Measurements from ENCODE around the gene PANK2. TPM values are rescaled to one million over a fixed set of nuclear protein-coding genes. Genes with fewer than 3 reads are reported as not detected.

Gene PANK2
- total RNA-seq, 4 donors from 2014 or later: 58.2 to 79.7 (median 64.2) TPM

GRCh38 chr20:3911956-3912355 is 22.8 kb downstream of the PANK2 start:
- H3K4me1 ChIP-seq: peaks cover 0 to 38% (median 12%) of the 10 kb centered on the region in 4 donors
- H3K4me3 ChIP-seq: no peak overlapping the region
- H3K36me3 ChIP-seq: peaks cover 0 to 80% (median 2%) of the 10 kb centered on the region in 3 donors
- 81 to 84% methylated on average over 2 of the region's 2 CpGs for WGBS, 2 donors
- no peaks in the 10 kb centered on the region for H3K27me3 ChIP-seq
- TF ChIP-seq CTCF (IDR thresholded peaks at IDR 0.05): no peak
- no peak for DNase-seq (ENCODE audit: low spot score in 2 of 2)
- H3K27ac ChIP-seq: no peak overlapping the region
- no peaks in the 10 kb centered on the region for H3K9me3 ChIP-seq

GRCh38 chr20:3914446-3914845 is 25.3 kb downstream of the PANK2 start:
- peaks cover 0 to 24% (median 6%) of the 10 kb centered on the region in 4 donors for H3K4me1 ChIP-seq
- peaks cover 0 to 72% (median 2%) of the 10 kb centered on the region in 3 donors for H3K36me3 ChIP-seq
- WGBS, 2 donors: 97 to 100% methylated on average over 2 of the region's 2 CpGs
- no peaks in the 10 kb centered on the region for H3K27me3 ChIP-seq
- no peaks in the 10 kb centered on the region for H3K9me3 ChIP-seq
- DNase-seq (ENCODE audit: low spot score in 2 of 2): no peak
- TF ChIP-seq POLR2A (IDR thresholded peaks at IDR 0.05) (no peak), CTCF (IDR thresholded peaks at IDR 0.05) (no peak), EP300 (IDR thresholded peaks at IDR 0.05) (no peak)
- H3K27ac ChIP-seq: no peak overlapping the region
- no peak overlapping the region for H3K4me3 ChIP-seq

- DNase-seq (ENCODE audit: low spot score in 2 of 2): no peak
- peaks cover 0 to 68% (median 2%) of the 10 kb centered on the region in 3 donors for H3K36me3 ChIP-seq
- WGBS, 2 donors: 60 to 63% methylated on average over 2 of the region's 2 CpGs
- no peak overlapping the region for H3K27ac ChIP-seq
- no peaks in the 10 kb centered on the region for H3K9me3 ChIP-seq
- peaks cover 0 to 23% (median 6%) of the 10 kb centered on the region in 4 donors for H3K4me1 ChIP-seq
- no peak overlapping the region for H3K4me3 ChIP-seq
- H3K27me3 ChIP-seq: no peaks in the 10 kb centered on the region
- TF ChIP-seq CTCF (IDR thresholded peaks at IDR 0.05) (no peak), POLR2A (IDR thresholded peaks at IDR 0.05) (no peak), EP300 (IDR thresholded peaks at IDR 0.05) (no peak)
Observed at GRCh38 chr20:3915691-3916090, 26.5 kb downstream of the PANK2 start.

- 50 to 52% methylated on average over 2 of the region's 2 CpGs for WGBS, 2 donors
- H3K9me3 ChIP-seq: no peaks in the 10 kb centered on the region
- no peaks in the 10 kb centered on the region for H3K27me3 ChIP-seq
- no peak overlapping the region for H3K27ac ChIP-seq
- H3K4me1 ChIP-seq: peaks cover 0 to 25% (median 6%) of the 10 kb centered on the region in 4 donors
- TF ChIP-seq CTCF (IDR thresholded peaks at IDR 0.05): no peak
- TF ChIP-seq POLR2A (IDR thresholded peaks at IDR 0.05): no peak
- no peak for TF ChIP-seq EP300 (IDR thresholded peaks at IDR 0.05)
- H3K4me3 ChIP-seq: no peak overlapping the region
- peaks cover 0 to 68% (median 2%) of the 10 kb centered on the region in 3 donors for H3K36me3 ChIP-seq
- DNase-seq (ENCODE audit: low spot score in 2 of 2): no peak
Observed at GRCh38 chr20:3916364-3916763, 27.2 kb downstream of the PANK2 start.

- H3K4me3 ChIP-seq: no peak overlapping the region
- H3K27me3 ChIP-seq: no peaks in the 10 kb centered on the region
- no peak for TF ChIP-seq EP300 (IDR thresholded peaks at IDR 0.05)
- TF ChIP-seq CTCF (IDR thresholded peaks at IDR 0.05): no peak
- TF ChIP-seq POLR2A (IDR thresholded peaks at IDR 0.05): no peak
- peaks cover 0 to 51% (median 11%) of the 10 kb centered on the region in 4 donors for H3K4me1 ChIP-seq
- WGBS, 2 donors: 89 to 95% methylated on average over 1 of the region's 1 CpG
- H3K9me3 ChIP-seq: no peaks in the 10 kb centered on the region
- H3K36me3 ChIP-seq: peaks cover 0 to 66% (median 0%) of the 10 kb centered on the region in 3 donors
- no peak overlapping the region for H3K27ac ChIP-seq
- no peak for DNase-seq (ENCODE audit: low spot score in 2 of 2)
Observed at GRCh38 chr20:3919352-3919751, 30.2 kb downstream of the PANK2 start.

Data from tibial nerve (tissue), 4 donors.